Colon (tissue), 2 donors: ENCODE results near the gene LRPAP1.

ENCODE experiments used
- FAIRE-seq: peaks from 2 replicates; lab custom pipeline; 2012; peaks lifted over from hg19 to GRCh38; lab: Jason Lieb, UNC
- donor health status: control.
- donor health status: control.

Gene LRPAP1

GRCh38 chr4:3472411-3473141 is 59.6 kb downstream of the LRPAP1 start:
- no peak for FAIRE-seq

- FAIRE-seq = no peak
These were observed 60.3 kb downstream of the LRPAP1 start for GRCh38 chr4:3471886-3472285.

GRCh38 chr4:3471098-3471760 is 61.0 kb downstream of the LRPAP1 start:
- FAIRE-seq = no peak

- FAIRE-seq = no peak
These were observed 61.8 kb downstream of the LRPAP1 start for GRCh38 chr4:3470244-3471097.

GRCh38 chr4:3469386-3470243 is 62.6 kb downstream of the LRPAP1 start:
- FAIRE-seq = no peak

- FAIRE-seq = no peak
These were observed 63.4 kb downstream of the LRPAP1 start for GRCh38 chr4:3468804-3469203.

- no peak for FAIRE-seq
These were observed 64.1 kb downstream of the LRPAP1 start for GRCh38 chr4:3468154-3468553.

GRCh38 chr4:3467601-3468031 is 64.6 kb downstream of the LRPAP1 start:
- no peak for FAIRE-seq

- no peak for FAIRE-seq
These were observed 65.3 kb downstream of the LRPAP1 start for GRCh38 chr4:3466691-3467600.

GRCh38 chr4:3465698-3466671 is 66.2 kb downstream of the LRPAP1 start:
- FAIRE-seq = no peak

GRCh38 chr4:3464911-3465697 is 67.1 kb downstream of the LRPAP1 start:
- FAIRE-seq = no peak

GRCh38 chr4:3464349-3464905 is 67.8 kb downstream of the LRPAP1 start:
- FAIRE-seq = no peak

GRCh38 chr4:3463556-3464348 is 68.5 kb downstream of the LRPAP1 start:
- no peak for FAIRE-seq

- no peak for FAIRE-seq
These were observed 69.3 kb downstream of the LRPAP1 start, which contains the start of gene DOK7 for GRCh38 chr4:3462790-3463415. Gene DOK7, plus strand, starts transcription at chr4:3463306. Its CDS starts 70 bp downstream, at chr4:3463376.

GRCh38 chr4:3462321-3462789 is 69.9 kb downstream of the LRPAP1 start:
- no peak for FAIRE-seq

- no peak for FAIRE-seq
These were observed 70.5 kb downstream of the LRPAP1 start for GRCh38 chr4:3461515-3462291.
